ENCODE data around the gene DRAXIN.

The DRAXIN gene

GRCh38 chr1:11691302-11691914 lies at the start of gene DRAXIN:
TSS of gene DRAXIN (plus strand) at chr1:11691710. CDS start at chr1:11706259, 14,549 bp downstream.
- DNase-seq (ENCODE audit: low spot score), result peak; percentile 10

GRCh38 chr1:11641776-11642305 lies 49.7 kb upstream of the DRAXIN start:
- no peak for DNase-seq (ENCODE audit: low spot score)

- peak; percentile 63 for DNase-seq (ENCODE audit: low spot score)
Measured at GRCh38 chr1:11642418-11643017, 49.0 kb upstream of the DRAXIN start.

GRCh38 chr1:11643782-11644181 lies 47.7 kb upstream of the DRAXIN start:
- no peak for DNase-seq (ENCODE audit: low spot score)

- DNase-seq (ENCODE audit: low spot score), result no peak
Measured at GRCh38 chr1:11645270-11645669, 46.2 kb upstream of the DRAXIN start.

- peak; percentile 74 for DNase-seq (ENCODE audit: low spot score)
Measured at GRCh38 chr1:11645670-11646265, 45.7 kb upstream of the DRAXIN start.

- no peak for DNase-seq (ENCODE audit: low spot score)
Measured at GRCh38 chr1:11646317-11646716, 45.2 kb upstream of the DRAXIN start.

- no peak for DNase-seq (ENCODE audit: low spot score)
Measured at GRCh38 chr1:11647333-11647732, 44.2 kb upstream of the DRAXIN start.

GRCh38 chr1:11648039-11648438 lies 43.5 kb upstream of the DRAXIN start:
- no peak for DNase-seq (ENCODE audit: low spot score)

GRCh38 chr1:11648732-11649158 lies 42.8 kb upstream of the DRAXIN start:
- no peak for DNase-seq (ENCODE audit: low spot score)

GRCh38 chr1:11649237-11649623 lies 42.3 kb upstream of the DRAXIN start:
- no peak for DNase-seq (ENCODE audit: low spot score)

GRCh38 chr1:11649624-11650330 lies 41.7 kb upstream of the DRAXIN start:
- no peak for DNase-seq (ENCODE audit: low spot score)

GRCh38 chr1:11650331-11650991 lies 41.0 kb upstream of the DRAXIN start:
- peak; percentile 82 for DNase-seq (ENCODE audit: low spot score)

- DNase-seq (ENCODE audit: low spot score), result no peak
Measured at GRCh38 chr1:11651017-11651416, 40.5 kb upstream of the DRAXIN start.

- no peak for DNase-seq (ENCODE audit: low spot score)
Measured at GRCh38 chr1:11652203-11652780, 39.2 kb upstream of the DRAXIN start.

- no peak for DNase-seq (ENCODE audit: low spot score)
Measured at GRCh38 chr1:11653101-11653860, 38.2 kb upstream of the DRAXIN start.

GRCh38 chr1:11653861-11654136 lies 37.7 kb upstream of the DRAXIN start:
- no peak for DNase-seq (ENCODE audit: low spot score)

GRCh38 chr1:11654137-11654938 lies 37.2 kb upstream of the DRAXIN start, which contains the start of the genes FBXO2 and FBXO44:
TSS of gene FBXO2 (minus strand) at chr1:11654429. CDS start at chr1:11654340, 89 bp downstream.
TSS of gene FBXO44 (plus strand) at chr1:11654877. CDS start at chr1:11655836, 959 bp downstream.
- no peak for DNase-seq (ENCODE audit: low spot score)

- no peak for DNase-seq (ENCODE audit: low spot score)
Measured at GRCh38 chr1:11654939-11655808, 36.3 kb upstream of the DRAXIN start.

All from kidney capillary endothelial cell (primary cell).